ENCODE measurements around the gene MYLK.

Gene MYLK

GRCh38 chr3:123802007-123802625 lies 82.0 kb downstream of the MYLK start:
- Histone ChIP-seq H3K27ac (ENCODE audit: low read length) (no peak overlapping the region), H3K27me3 (ENCODE audit: low read depth, low read length) (no peaks in the 10 kb centered on the region), H3K4me3 (ENCODE audit: low read depth in 1 of 2, low read length in 2 of 2) (no peak overlapping the region), H3K36me3 (ENCODE audit: control insufficient read depth in 1 of 2, insufficient read depth in 2 of 2, low read length in 2 of 2) (no peaks in the 10 kb centered on the region), H3K9me3 (ENCODE audit: control insufficient read depth in 1 of 2, low read length in 2 of 2) (no peaks in the 10 kb centered on the region), H3K4me1 (ENCODE audit: control insufficient read depth in 1 of 2, insufficient read depth in 2 of 2, low read length in 2 of 2) (peaks cover 0 to 7% of the 10 kb centered on the region in 2 donors)

GRCh38 chr3:123801474-123801873 lies 82.7 kb downstream of the MYLK start:
- no peaks in the 10 kb centered on the region for H3K9me3 ChIP-seq (ENCODE audit: control insufficient read depth in 1 of 2, low read length in 2 of 2)
- no peak overlapping the region for H3K27ac ChIP-seq (ENCODE audit: low read length)
- H3K36me3 ChIP-seq (ENCODE audit: control insufficient read depth in 1 of 2, insufficient read depth in 2 of 2, low read length in 2 of 2): no peaks in the 10 kb centered on the region
- H3K4me1 ChIP-seq (ENCODE audit: control insufficient read depth in 1 of 2, insufficient read depth in 2 of 2, low read length in 2 of 2): peaks cover 0 to 7% of the 10 kb centered on the region in 2 donors
- H3K27me3 ChIP-seq (ENCODE audit: low read depth, low read length): no peaks in the 10 kb centered on the region
- H3K4me3 ChIP-seq (ENCODE audit: low read depth in 1 of 2, low read length in 2 of 2): no peak overlapping the region

- no peaks in the 10 kb centered on the region for H3K36me3 ChIP-seq (ENCODE audit: control insufficient read depth in 1 of 2, insufficient read depth in 2 of 2, low read length in 2 of 2)
- H3K4me1 ChIP-seq (ENCODE audit: control insufficient read depth in 1 of 2, insufficient read depth in 2 of 2, low read length in 2 of 2): peaks cover 0 to 7% of the 10 kb centered on the region in 2 donors
- H3K4me3 ChIP-seq (ENCODE audit: low read depth in 1 of 2, low read length in 2 of 2): no peak overlapping the region
- H3K27me3 ChIP-seq (ENCODE audit: low read depth, low read length): no peaks in the 10 kb centered on the region
- H3K9me3 ChIP-seq (ENCODE audit: control insufficient read depth in 1 of 2, low read length in 2 of 2): no peaks in the 10 kb centered on the region
- H3K27ac ChIP-seq (ENCODE audit: low read length): no peak overlapping the region
These were observed 83.8 kb downstream of the MYLK start for GRCh38 chr3:123800362-123800682.

GRCh38 chr3:123799544-123800361 lies 84.4 kb downstream of the MYLK start:
- H3K36me3 ChIP-seq (ENCODE audit: control insufficient read depth in 1 of 2, insufficient read depth in 2 of 2, low read length in 2 of 2): no peaks in the 10 kb centered on the region
- no peaks in the 10 kb centered on the region for H3K27me3 ChIP-seq (ENCODE audit: low read depth, low read length)
- peaks cover 0 to 7% of the 10 kb centered on the region in 2 donors for H3K4me1 ChIP-seq (ENCODE audit: control insufficient read depth in 1 of 2, insufficient read depth in 2 of 2, low read length in 2 of 2)
- H3K27ac ChIP-seq (ENCODE audit: low read length): no peak overlapping the region
- H3K4me3 ChIP-seq (ENCODE audit: low read depth in 1 of 2, low read length in 2 of 2): peak overlapping the region in 1 of 2 donors; percentile 34
- H3K9me3 ChIP-seq (ENCODE audit: control insufficient read depth in 1 of 2, low read length in 2 of 2): no peaks in the 10 kb centered on the region

- no peak overlapping the region for H3K27ac ChIP-seq (ENCODE audit: low read length)
- no peaks in the 10 kb centered on the region for H3K36me3 ChIP-seq (ENCODE audit: control insufficient read depth in 1 of 2, insufficient read depth in 2 of 2, low read length in 2 of 2)
- H3K4me1 ChIP-seq (ENCODE audit: control insufficient read depth in 1 of 2, insufficient read depth in 2 of 2, low read length in 2 of 2): peaks cover 0 to 7% of the 10 kb centered on the region in 2 donors
- H3K4me3 ChIP-seq (ENCODE audit: low read depth in 1 of 2, low read length in 2 of 2): no peak overlapping the region
- no peaks in the 10 kb centered on the region for H3K9me3 ChIP-seq (ENCODE audit: control insufficient read depth in 1 of 2, low read length in 2 of 2)
- H3K27me3 ChIP-seq (ENCODE audit: low read depth, low read length): no peaks in the 10 kb centered on the region
These were observed 85.6 kb downstream of the MYLK start for GRCh38 chr3:123798550-123798949.

DNA sequence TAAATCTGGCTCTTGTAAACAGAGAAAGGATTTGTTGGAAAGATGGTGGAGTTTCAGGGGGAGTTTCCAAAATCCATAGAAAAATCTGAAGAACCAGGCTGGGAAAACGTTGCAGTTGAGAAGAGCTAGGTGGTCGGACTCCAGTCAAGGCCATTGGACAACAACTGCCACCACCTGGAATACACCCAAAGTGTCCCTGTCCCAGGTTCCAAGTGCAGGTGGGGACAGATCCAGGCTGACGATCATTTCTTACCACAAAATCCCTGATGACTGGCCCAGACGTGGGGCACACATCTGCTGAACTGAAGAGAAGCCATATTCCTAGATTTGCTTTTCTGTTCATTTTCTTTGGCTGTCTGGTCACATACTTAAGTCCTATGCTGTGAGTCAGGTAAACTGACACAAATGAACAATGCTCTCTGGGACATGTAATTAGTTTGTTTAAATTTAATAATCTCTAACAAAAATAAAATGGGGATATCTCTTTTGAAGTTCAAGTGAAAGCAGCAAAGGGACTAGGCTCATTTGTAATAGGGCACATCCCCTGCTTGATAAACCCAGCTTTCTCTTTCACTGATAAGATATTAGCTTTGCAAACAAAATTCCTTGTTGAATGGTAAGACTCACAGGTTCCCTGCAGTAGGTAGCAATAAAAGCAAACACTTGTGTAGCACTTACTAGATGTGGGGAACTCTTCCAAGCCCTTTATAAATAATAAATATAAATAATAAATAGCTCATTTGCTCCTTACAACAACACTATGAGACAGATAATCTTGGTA lies 88.5 kb downstream of the MYLK start:
- Histone ChIP-seq H3K27me3 (ENCODE audit: low read depth, low read length) (no peaks in the 10 kb centered on the region), H3K9me3 (ENCODE audit: control insufficient read depth in 1 of 2, low read length in 2 of 2) (no peaks in the 10 kb centered on the region), H3K4me1 (ENCODE audit: control insufficient read depth in 1 of 2, insufficient read depth in 2 of 2, low read length in 2 of 2) (peaks cover 0 to 16% of the 10 kb centered on the region in 2 donors), H3K27ac (ENCODE audit: low read length) (no peak overlapping the region), H3K4me3 (ENCODE audit: low read depth in 1 of 2, low read length in 2 of 2) (no peak overlapping the region), H3K36me3 (ENCODE audit: control insufficient read depth in 1 of 2, insufficient read depth in 2 of 2, low read length in 2 of 2) (no peaks in the 10 kb centered on the region)

GRCh38 chr3:123793425-123793824 lies 90.7 kb downstream of the MYLK start:
- Histone ChIP-seq H3K36me3 (ENCODE audit: control insufficient read depth in 1 of 2, insufficient read depth in 2 of 2, low read length in 2 of 2) (no peaks in the 10 kb centered on the region), H3K27ac (ENCODE audit: low read length) (no peak overlapping the region), H3K4me1 (ENCODE audit: control insufficient read depth in 1 of 2, insufficient read depth in 2 of 2, low read length in 2 of 2) (peaks cover 0 to 10% of the 10 kb centered on the region in 2 donors)

GRCh38 chr3:123792473-123793201 lies 91.5 kb downstream of the MYLK start:
- no peak overlapping the region for H3K4me3 ChIP-seq (ENCODE audit: low read depth in 1 of 2, low read length in 2 of 2)
- peaks cover 0 to 10% of the 10 kb centered on the region in 2 donors for H3K4me1 ChIP-seq (ENCODE audit: control insufficient read depth in 1 of 2, insufficient read depth in 2 of 2, low read length in 2 of 2)
- H3K36me3 ChIP-seq (ENCODE audit: control insufficient read depth in 1 of 2, insufficient read depth in 2 of 2, low read length in 2 of 2): no peaks in the 10 kb centered on the region
- no peaks in the 10 kb centered on the region for H3K27me3 ChIP-seq (ENCODE audit: low read depth, low read length)
- no peaks in the 10 kb centered on the region for H3K9me3 ChIP-seq (ENCODE audit: control insufficient read depth in 1 of 2, low read length in 2 of 2)
- H3K27ac ChIP-seq (ENCODE audit: low read length): no peak overlapping the region

More at GRCh38 chr3:123793425-123793824, 90.7 kb downstream of the MYLK start:
- no peaks in the 10 kb centered on the region for H3K9me3 ChIP-seq (ENCODE audit: control insufficient read depth in 1 of 2, low read length in 2 of 2)
- H3K4me3 ChIP-seq (ENCODE audit: low read depth in 1 of 2, low read length in 2 of 2): no peak overlapping the region
- no peaks in the 10 kb centered on the region for H3K27me3 ChIP-seq (ENCODE audit: low read depth, low read length)

GRCh38 chr3:123791898-123792297 lies 92.2 kb downstream of the MYLK start:
- Histone ChIP-seq H3K27ac (ENCODE audit: low read length) (no peak overlapping the region), H3K4me3 (ENCODE audit: low read depth in 1 of 2, low read length in 2 of 2) (no peak overlapping the region), H3K9me3 (ENCODE audit: control insufficient read depth in 1 of 2, low read length in 2 of 2) (no peaks in the 10 kb centered on the region), H3K4me1 (ENCODE audit: control insufficient read depth in 1 of 2, insufficient read depth in 2 of 2, low read length in 2 of 2) (peaks cover 0 to 10% of the 10 kb centered on the region in 2 donors), H3K27me3 (ENCODE audit: low read depth, low read length) (no peaks in the 10 kb centered on the region), H3K36me3 (ENCODE audit: control insufficient read depth in 1 of 2, insufficient read depth in 2 of 2, low read length in 2 of 2) (no peaks in the 10 kb centered on the region)

DNA sequence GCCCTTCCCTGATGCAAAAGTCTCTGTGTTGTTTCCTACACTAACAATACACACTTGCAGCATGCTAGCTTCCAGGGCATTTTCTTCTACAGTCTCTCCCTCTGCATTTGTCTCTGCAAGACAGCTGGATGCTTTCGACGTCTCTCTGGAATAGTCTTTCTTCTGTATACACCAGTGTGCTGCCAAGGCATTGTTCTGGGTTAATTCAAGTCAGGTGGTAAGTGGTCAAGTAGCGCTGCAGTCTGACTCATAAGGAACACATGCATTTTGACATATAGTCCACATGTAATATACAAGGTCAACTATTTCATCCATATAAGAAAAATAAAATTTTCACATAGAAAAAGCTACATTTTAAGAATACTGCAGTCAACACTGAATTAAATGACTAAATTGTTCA lies 92.7 kb downstream of the MYLK start:
- Histone ChIP-seq H3K4me3 (ENCODE audit: low read depth in 1 of 2, low read length in 2 of 2) (no peak overlapping the region), H3K27ac (ENCODE audit: low read length) (no peak overlapping the region), H3K9me3 (ENCODE audit: control insufficient read depth in 1 of 2, low read length in 2 of 2) (no peaks in the 10 kb centered on the region), H3K27me3 (ENCODE audit: low read depth, low read length) (no peaks in the 10 kb centered on the region), H3K4me1 (ENCODE audit: control insufficient read depth in 1 of 2, insufficient read depth in 2 of 2, low read length in 2 of 2) (peaks cover 0 to 10% of the 10 kb centered on the region in 2 donors), H3K36me3 (ENCODE audit: control insufficient read depth in 1 of 2, insufficient read depth in 2 of 2, low read length in 2 of 2) (no peaks in the 10 kb centered on the region)

GRCh38 chr3:123791073-123791370 lies 93.1 kb downstream of the MYLK start:
- Histone ChIP-seq H3K36me3 (ENCODE audit: control insufficient read depth in 1 of 2, insufficient read depth in 2 of 2, low read length in 2 of 2) (no peaks in the 10 kb centered on the region), H3K4me1 (ENCODE audit: control insufficient read depth in 1 of 2, insufficient read depth in 2 of 2, low read length in 2 of 2) (peaks cover 0 to 10% of the 10 kb centered on the region in 2 donors), H3K27me3 (ENCODE audit: low read depth, low read length) (no peaks in the 10 kb centered on the region), H3K9me3 (ENCODE audit: control insufficient read depth in 1 of 2, low read length in 2 of 2) (no peaks in the 10 kb centered on the region), H3K27ac (ENCODE audit: low read length) (no peak overlapping the region), H3K4me3 (ENCODE audit: low read depth in 1 of 2, low read length in 2 of 2) (no peak overlapping the region)
